NCI-H524 (cell line): ENCODE measurements around the gene CLVS2.
A peak's percentile ranks its signal among the peaks of the same experiment; 100 is the strongest.

Source experiments
- DNase-seq, 2 experiments: peaks; one replicate each; lab custom pipeline; 2025; lab: John Stamatoyannopoulos, UW

The CLVS2 gene

GRCh38 chr6:122995921-122996793, at the start of gene CLVS2:
Gene CLVS2, plus strand, starts transcription at chr6:122996235. Its CDS starts 1,543 bp downstream, at chr6:122997778.
- peak; percentile 66 to 72 for DNase-seq

DNA sequence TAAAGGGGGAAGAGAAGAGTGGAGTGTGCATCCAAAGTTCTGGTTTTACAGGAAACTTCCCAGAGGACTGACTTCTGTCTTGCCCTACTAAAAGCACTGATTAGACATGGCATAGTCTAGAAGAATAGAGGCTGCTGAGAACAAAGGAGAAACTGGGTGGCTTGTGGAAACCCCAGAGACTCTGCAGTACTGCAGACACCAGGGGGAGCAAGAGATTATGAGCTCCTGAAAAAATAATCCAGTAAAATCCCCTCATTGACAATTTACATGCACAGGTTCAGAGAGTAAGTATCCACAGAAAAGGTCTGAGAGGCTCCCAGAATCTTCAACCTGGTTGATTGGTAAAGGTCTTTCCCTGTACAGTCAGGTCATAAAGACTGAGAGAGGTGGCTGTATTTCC, 48.7 kb upstream of the CLVS2 start:
- DNase-seq: peak; percentile 30 to 48

- no peak for DNase-seq
Observed at GRCh38 chr6:122953766-122954165, 42.3 kb upstream of the CLVS2 start.

- no peak for DNase-seq
Observed at GRCh38 chr6:122956376-122956775, 39.7 kb upstream of the CLVS2 start.

DNA sequence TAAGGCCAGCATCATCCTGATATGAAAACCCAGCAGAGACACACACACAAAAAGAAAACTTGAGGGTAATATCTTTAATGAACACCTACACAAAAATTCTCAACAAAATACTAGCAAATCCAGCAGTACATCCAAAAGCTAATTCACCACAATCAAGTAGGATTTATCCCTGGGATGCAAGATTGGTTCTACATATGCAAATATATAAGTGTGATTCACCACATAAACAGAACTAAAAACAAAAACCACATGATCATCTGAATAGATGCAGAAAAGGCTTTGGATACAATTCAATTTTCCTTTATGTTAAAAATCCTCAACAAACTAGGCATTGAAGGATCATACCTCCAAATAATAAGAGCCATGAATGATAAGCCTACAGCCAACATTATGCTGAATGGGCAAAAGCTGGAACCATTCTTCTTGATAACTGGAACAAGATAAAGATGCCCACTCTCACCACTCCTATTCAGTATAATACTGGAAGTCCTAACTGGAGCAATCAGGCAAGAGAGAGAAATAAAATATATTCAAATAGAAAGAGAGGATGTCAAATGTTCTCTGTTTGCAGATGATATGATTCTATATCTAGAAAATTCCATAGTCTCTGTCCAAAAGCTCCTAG, 33.9 kb upstream of the CLVS2 start:
- no peak for DNase-seq

DNA sequence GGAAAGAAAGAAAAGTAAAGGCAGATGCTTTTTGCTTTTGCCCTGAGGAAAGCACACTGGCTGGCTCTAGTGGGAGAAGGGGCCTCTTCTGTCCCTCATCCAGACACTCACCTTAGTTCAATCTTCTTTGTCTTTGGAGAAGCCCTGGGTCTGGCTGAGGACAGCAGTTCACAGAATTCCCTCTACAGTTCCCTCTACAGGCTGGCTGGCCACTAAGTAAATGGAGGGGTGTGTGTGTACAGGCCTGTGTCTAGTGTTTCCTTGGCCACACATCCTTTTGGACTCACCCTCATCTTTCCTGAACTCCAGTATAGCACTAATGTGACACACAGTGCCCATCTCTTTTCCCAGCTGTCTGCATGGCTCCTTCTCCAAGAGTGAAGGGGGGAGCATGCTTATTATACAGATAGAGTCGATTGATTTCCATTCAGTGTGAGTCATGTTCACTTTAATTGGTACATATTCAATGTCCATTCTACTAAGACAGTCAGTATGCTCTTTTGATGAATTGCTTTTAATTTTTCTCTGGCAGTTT, 26.0 kb upstream of the CLVS2 start:
- no peak for DNase-seq

- no peak for DNase-seq
Observed at GRCh38 chr6:122977180-122977579, 18.9 kb upstream of the CLVS2 start.

DNA sequence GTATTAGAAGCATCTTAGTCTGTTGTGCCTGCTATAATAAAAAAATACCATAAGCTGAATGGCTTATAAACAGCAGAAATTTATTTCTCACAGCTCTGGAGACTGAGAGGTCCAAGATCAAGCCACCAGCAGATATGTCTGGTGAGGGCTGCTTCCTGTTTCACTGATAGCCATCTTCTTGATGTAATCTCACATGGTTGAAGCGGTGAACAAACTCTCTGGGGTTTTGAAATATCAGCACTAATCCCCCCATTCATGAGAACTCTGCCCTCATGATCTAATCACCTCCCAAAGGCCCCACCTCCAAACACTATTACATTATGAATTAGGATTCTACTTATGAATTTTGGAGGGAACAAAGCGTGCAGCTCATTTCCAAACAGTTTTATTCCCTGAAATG, 11.6 kb upstream of the CLVS2 start:
- DNase-seq: no peak

- no peak for DNase-seq
Observed at GRCh38 chr6:122994256-122994655, 1.8 kb upstream of the CLVS2 start.

DNA sequence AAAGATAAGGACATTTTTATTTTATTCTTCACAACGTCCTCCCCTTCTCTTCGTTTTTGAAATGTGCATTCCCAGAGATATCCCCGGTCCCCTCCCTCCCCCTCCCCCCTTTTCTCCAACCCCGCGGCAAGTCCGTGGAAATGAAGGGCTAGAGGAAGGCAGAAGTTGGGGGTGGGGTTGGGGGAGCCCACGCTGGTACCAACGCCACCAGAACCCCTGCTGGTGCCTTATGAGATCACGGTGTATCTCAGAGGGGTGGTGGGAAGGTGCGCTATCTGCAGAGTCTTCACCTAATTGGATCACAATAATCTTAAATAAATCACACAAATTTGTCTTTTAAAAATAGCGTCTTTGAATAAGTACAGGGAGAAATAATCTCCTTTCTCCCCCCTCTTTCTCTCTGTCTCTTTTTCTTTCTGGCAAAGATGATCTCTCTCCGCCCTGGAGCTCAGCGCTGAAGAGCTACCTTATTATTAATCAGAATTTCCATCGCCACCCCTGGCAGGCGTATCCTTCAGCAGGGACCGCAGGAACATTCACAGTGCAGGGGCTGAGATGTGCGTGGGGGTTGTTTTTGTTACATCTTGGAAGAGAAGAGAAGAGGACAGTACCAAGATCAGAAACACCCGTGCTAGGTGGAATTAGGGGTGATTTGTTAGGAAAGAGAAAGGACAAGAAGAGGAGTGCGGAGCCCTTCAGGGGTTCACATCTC, 915 bp downstream of the CLVS2 start:
- peak; percentile 29 to 39 for DNase-seq

DNA sequence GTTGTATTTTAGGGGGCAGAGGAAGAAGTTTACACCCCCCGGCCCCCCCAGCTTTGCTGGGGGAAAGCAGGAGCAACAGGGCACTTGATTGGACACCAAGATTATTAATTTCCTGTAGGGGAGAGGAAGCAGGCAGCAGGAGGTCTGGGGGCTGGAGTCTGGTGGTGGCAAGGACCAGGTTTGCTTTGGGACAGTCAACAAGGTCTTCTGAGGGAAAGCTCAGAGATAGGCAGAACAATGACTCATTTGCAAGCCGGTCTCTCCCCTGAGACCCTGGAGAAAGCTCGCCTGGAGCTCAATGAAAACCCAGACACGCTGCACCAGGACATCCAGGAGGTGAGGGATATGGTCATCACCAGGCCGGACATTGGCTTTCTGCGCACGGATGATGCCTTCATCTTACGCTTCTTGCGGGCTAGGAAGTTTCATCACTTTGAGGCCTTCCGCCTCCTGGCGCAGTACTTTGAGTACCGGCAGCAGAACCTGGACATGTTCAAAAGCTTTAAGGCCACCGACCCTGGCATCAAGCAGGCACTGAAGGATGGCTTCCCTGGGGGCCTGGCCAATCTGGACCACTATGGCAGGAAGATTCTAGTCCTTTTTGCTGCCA, 1.6 kb downstream of the CLVS2 start:
- DNase-seq: no peak

- no peak for DNase-seq
Observed at GRCh38 chr6:122998403-122998975, 2.5 kb downstream of the CLVS2 start.

DNA sequence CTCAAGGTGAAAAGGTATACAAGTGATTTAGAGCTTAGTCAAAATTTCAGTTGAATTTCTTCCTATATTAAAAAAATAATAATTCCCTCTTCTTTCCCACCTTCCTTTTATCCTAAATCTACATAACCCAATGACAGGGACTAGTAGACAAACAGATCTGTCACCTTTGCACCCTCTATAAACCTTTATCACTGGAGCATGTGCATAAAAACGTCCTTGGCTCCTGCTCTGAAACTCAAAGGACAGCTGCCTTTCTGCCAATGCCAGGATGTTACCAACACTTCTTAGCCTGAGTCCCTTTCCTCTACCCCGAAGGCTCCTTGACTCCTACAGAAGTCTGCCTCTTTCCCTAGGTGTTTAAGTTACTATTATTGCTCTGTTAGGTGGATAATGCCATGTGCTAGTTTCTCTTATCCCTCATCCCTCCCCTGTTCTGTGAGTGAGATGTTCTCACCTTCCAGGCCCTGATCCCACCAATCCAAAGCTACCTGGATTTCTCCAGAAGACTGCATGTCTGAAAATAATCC, 4.3 kb downstream of the CLVS2 start:
- no peak for DNase-seq

DNA sequence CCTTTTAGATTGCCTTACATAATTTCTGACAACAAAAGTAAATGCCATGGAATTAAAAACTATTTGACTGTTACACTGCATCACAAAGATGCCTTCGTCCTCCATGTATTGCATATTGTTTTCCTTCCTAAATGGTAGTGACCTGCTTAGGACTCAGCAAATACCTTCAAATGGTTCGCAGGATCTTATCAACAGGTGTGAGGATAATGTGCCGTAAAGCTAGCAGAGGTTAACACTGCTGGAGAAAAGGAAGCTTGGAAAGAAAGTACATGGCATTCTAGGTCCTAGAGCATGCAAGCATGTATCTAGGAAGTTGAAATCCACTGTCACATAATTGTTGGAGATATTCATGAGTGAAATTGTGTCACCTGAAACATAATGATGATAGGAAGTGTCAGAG, 5.5 kb downstream of the CLVS2 start:
- DNase-seq: no peak

DNA sequence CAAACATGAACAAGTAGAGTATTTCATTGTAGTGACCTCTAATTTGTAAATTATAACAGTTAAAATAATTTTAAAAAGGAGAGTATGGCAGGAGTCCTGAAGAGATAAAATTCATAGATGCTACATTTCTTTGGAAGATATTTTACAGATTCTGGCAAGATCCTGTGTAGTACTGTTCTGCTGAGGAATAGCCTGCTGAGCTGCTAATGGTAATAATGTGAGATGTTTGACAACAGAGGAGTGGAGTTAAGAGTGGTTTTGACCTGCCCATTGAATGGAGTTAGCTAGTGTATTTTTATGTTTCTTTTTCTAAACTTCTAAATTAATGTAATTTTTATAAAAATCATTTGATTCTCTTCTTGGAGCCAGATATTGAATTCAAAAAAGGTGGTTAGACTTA, 11.8 kb downstream of the CLVS2 start:
- DNase-seq: no peak

GRCh38 chr6:123009059-123009458, 13.0 kb downstream of the CLVS2 start:
- DNase-seq: peak; percentile 23 to 67

DNA sequence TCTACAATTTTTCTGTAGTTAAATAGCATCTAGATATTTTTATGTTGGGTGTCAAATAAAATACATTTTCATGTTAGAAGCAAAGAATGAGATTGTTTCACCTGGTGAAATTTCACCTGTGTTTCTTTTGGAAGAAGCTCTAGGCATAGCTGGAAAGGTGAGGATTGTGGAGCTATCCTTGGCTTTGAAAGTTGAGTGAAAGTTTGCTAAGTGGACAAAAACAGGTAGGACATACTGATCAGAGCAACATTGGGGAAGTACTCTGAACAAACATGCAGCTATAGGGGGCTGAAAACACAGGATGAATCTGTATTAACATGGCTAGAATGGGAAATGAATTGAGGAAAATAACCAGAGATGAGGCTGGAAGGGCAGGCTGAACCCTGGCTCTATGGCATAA, 18.8 kb downstream of the CLVS2 start:
- no peak for DNase-seq

GRCh38 chr6:123016431-123017103, 20.5 kb downstream of the CLVS2 start:
- DNase-seq: no peak

- DNase-seq: no peak
Observed at GRCh38 chr6:123017104-123017682, 21.2 kb downstream of the CLVS2 start.

DNA sequence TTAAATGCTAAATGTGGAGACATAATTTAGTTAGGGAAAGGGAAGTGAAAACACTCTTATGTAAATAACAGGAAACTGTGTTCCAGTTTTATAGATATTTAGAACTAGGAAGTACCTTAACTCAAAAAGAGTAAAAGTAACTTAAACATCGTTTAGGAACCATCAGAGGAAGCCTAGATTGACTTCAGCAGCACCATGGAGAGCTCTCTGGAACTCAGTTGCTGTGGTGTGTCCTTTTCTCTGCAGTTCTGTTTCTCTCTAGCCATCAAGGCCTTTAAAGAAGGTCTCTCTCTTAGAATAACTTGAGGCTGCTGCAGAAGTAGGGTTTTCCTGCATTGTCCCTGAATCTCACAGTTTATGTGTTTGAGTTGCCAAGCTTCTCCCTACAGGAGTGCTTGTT, 26.9 kb downstream of the CLVS2 start:
- no peak for DNase-seq

DNA sequence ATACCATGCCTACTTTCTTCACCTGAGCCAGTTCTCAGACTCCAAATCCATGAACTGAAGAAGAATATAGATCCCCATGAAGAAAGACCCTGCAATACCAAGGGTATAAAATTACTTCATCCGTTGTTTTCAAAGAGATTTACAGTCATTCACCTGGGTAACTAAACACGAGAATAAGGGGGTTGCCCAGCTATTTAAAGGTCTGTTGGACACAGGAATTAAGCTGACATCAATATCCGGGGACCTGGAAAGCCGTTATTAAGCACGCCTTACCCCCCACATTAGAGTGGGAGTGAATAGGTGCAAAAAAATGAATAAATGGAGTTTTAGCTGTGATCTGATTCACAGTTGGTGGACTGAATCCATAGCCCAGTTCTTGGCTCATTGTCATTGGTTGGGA, 28.9 kb downstream of the CLVS2 start:
- DNase-seq: no peak
